Measurements from ENCODE around the gene FASTKD3. TPM values are rescaled to one million over a fixed set of nuclear protein-coding genes. Genes with fewer than 3 reads are reported as not detected.

FASTKD3 gene
- total RNA-seq, 4 donors from 2014 or later: 4.5 to 17.8 (median 10.3) TPM

- DNase-seq (ENCODE audit: low spot score) (no peak), ATAC-seq (ENCODE audit: low FRiP score) (no peak)
Observed at GRCh38 chr5:7823594-7823993, 45.2 kb downstream of the FASTKD3 start.

GRCh38 chr5:7822449-7822848, 46.4 kb downstream of the FASTKD3 start:
- ATAC-seq (ENCODE audit: low FRiP score): no peak
- no peak for TF ChIP-seq CTCF (IDR thresholded peaks at IDR 0.05)
- no peak for DNase-seq (ENCODE audit: low spot score)

More at GRCh38 chr5:7823594-7823993, 45.2 kb downstream of the FASTKD3 start:
- TF ChIP-seq CTCF (IDR thresholded peaks at IDR 0.05): no peak

DNA sequence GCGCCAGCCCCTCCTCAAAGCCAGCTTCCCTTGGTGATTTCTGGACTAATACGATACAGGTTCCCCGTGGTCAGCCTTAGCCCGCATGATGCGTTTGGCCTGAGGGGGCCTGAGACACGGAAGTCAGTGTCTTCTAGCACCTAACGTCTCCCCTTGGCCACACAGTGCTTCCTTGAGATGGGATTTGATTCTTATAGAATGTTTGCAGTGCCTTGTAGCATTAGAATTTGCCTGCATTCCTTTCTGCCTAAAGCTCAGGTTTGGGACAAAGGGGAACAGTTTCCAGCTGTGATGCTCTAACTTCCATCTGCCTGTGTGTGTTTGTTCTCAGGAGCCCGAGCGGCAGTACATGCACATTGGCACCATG, 52.3 kb downstream of the FASTKD3 start:
- no peak for TF ChIP-seq CTCF (IDR thresholded peaks at IDR 0.05)
- no peak for DNase-seq (ENCODE audit: low spot score)
- ATAC-seq (ENCODE audit: low FRiP score): no peak

GRCh38 chr5:7815892-7816534, 52.8 kb downstream of the FASTKD3 start:
- ATAC-seq (ENCODE audit: low FRiP score): peak; percentile 78
- peak; percentile 65 for DNase-seq (ENCODE audit: low spot score)
- TF ChIP-seq CTCF (IDR thresholded peaks at IDR 0.05): no peak

DNA sequence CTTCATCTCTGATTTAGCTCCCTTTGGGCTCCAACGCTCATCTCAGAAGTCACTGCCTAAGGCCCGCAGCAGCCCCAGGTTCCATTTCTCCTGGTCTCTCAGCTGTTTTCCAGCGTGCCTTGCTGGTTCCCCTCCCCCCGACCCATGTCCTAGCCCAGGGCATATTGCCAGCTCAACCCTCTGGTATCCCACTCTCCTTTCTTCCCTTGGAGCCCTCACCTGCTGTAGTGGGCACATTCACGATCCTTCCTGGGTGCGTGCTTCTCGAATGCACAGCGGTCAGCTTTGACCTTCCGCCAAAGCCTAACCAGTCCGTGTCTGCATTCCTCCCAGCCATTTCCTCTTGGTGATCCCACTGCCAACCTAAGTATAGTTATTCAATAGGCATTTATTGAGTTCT, 54.0 kb downstream of the FASTKD3 start:
- ATAC-seq (ENCODE audit: low FRiP score) (no peak), DNase-seq (ENCODE audit: low spot score) (no peak)
- no peak for TF ChIP-seq CTCF (IDR thresholded peaks at IDR 0.05)

- ATAC-seq (ENCODE audit: low FRiP score): no peak
Observed at GRCh38 chr5:7813576-7813975, 55.3 kb downstream of the FASTKD3 start.

More at GRCh38 chr5:7813576-7813975, 55.3 kb downstream of the FASTKD3 start:
- TF ChIP-seq CTCF (IDR thresholded peaks at IDR 0.05): no peak
- no peak for DNase-seq (ENCODE audit: low spot score)

Data from omental fat pad (tissue), 4 donors.